Gastrocnemius medialis (tissue), 4 donors: ENCODE data around the gene PLXDC2.

Experiments
- CTCF ChIP-seq, 5 experiments: fragments of 450-650 bp in 3 of 5; fragments of 200-600 bp in 2 of 5; sonication (generic) in 2 of 5; IDR thresholded peaks in 4 of 5; conservative IDR thresholded peaks in 1 of 5; 1 replicate in 4 of 5; 2 replicates in 1 of 5; pipeline ENCODE4 v1.5.1; 2016 to 2019; ENCODE audit warnings: antibody characterized with exemption in 5 of 5, mild to moderate bottlenecking in 3 of 5, moderate library complexity in 3 of 5
- POLR2A ChIP-seq, 2 donors: fragments of 450-650 bp; IDR thresholded peaks; one replicate each; pipeline ENCODE4 v1.6.1; 2017; ENCODE audit warnings: antibody characterized with exemption in 2 of 2, mild to moderate bottlenecking in 2 of 2, moderate library complexity in 2 of 2

DNA sequence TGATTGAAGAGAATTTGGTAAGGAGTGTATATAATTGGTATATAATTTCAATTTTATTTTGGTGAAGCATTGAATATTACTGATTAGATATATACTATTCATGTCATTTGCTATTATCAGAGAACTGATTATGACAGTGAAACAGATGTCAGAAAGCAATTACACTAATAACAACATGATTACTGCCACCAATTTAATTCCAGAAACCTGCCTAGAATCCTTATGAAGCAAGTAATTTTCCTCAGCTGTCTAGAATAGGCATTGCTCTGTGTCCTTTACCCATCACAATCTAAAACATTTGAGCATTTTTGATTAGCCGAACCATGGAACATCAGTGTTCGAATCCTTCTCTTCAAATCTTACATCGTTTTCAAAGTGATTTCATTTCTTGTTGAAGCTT is 24.5 kb downstream of the PLXDC2 start:
- TF ChIP-seq CTCF (IDR thresholded peaks at IDR 0.05 in 4 of 5, conservative IDR thresholded peaks at IDR 0.05 in 1 of 5), result no peak
- TF ChIP-seq POLR2A (IDR thresholded peaks at IDR 0.05), result no peak
